Stimulated activated naive CD4-positive, alpha-beta T cell treated with Interleukin-2 at 50 U/mL for 16 hours (primary cell): ENCODE results near the gene ABCA13.
"Not testable (repeated sequence)": the region's sequence is repeated elsewhere in the genome, so short reads cannot be mapped to it uniquely, and the experiment has no call there.

Source experiments
- DNase-seq: peaks from one replicate; lab custom pipeline; 2025; lab: John Stamatoyannopoulos, UW

Gene ABCA13

GRCh38 chr7:48171202-48171601 lies at the start of gene ABCA13:
Gene ABCA13 (plus strand): TSS chr7:48171458. CDS start chr7:48171484, 26 bp downstream.
- DNase-seq, result no peak

DNA sequence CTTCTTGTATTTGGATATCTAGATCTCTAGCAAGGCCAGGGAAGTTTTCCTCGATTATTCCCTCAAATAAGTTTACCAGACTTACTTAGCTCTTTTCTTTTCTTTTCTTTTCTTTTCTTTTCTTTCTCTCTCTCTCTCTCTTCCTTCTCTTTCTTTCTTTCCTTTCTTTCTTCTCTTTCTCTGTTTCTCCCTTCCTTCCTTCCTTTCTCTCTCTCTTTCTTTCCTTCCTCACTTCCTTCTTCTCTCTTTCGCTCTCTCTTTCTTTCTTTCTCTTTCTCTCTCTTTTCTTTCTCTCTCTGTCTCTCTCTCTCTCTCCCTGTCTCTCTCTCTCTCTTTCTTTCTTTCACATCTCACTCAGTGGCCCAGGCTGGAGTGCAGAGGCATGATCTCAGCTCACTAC lies 45.2 kb upstream of the ABCA13 start:
- DNase-seq, result no peak

DNA sequence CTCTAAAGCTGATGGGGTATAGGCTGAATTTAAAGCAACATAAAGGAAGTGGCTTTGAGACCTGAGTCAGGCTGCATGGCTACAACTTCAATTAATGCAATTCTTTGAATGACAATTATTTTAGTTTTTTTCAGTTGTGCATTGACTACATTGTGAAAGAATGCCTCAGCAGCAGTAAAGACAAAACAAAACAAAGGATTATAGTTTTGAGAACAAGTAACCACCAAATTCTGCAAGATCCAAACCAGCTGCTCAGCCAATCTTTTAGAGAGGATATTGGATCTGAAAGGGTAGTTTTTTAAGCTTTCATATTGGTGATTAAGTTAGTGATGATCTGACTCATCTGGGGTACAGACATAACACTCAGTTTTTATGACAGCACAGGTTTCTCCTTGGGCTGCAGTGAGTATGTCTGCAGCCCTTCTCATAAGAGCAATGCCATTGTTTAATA lies 40.6 kb upstream of the ABCA13 start:
- DNase-seq, result no peak

DNA sequence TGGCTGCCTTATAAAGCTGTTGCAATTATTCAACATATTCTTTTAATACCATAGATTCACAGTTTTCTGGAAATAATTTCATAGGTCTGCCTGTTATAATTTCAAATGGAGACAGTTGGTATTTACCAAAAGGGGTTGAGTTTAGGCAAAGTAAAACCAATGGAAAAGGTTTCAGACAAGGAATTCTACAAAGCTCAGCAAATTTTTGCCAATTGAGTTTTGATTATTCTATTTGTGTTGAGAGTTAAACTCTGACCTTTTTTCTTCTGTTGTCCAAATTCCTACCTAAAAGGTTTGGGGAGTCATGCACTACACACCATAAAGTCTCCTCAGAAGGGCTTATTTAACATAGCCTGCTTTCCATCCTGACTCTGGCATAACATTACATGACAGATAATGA lies 38.5 kb upstream of the ABCA13 start:
- DNase-seq, result no peak

GRCh38 chr7:48139459-48139858 lies 31.8 kb upstream of the ABCA13 start:
- DNase-seq, result no peak

GRCh38 chr7:48140001-48140681 lies 31.1 kb upstream of the ABCA13 start:
- DNase-seq, result no peak

GRCh38 chr7:48141521-48141920 lies 29.7 kb upstream of the ABCA13 start:
- DNase-seq, result no peak

GRCh38 chr7:48144291-48144768 lies 26.9 kb upstream of the ABCA13 start:
- DNase-seq, result no peak

DNA sequence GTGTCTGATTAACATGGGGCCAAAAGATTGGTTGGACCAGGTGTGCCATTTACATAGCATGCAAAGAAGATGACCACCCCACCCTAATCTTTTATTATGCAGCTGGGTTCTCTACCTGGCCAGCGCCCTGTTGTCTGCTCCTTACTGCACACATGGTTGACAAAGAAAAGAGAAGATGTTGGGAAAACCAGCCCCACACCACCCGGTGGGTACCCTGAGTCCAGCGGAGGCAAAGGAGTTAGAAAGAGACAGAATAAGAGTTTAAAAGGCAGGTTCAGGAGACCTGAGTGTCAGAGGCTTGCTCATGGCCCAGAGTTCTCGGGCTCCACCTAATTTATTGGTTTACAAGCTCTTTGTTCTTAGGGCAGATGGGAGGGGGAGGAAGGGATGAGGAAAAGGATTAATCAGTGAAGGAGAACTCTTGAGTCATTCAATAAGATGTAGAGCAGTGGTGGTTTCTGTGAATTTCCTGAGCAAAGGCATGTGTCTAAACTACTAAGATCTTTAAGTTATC lies 24.1 kb upstream of the ABCA13 start:
- DNase-seq, result no peak

DNA sequence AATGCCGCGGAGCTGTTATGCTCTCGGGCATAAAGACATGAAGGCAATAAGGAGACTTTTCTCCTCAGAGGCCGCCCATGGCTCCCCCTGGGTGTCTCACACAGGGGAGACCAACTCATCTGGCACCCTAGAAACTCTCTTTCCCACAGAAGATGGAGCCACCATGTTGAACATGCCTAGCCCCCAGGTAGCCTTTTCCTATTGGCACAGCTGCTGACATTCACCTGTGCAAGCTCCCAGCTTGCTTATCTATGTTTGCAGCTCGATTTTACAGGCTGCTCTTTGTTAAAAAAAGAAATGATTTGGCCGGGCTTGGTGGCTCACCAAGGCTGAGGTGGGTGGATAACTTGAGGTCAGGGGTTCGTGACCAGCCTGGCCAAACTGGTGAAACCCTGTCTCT lies 23.6 kb upstream of the ABCA13 start:
- DNase-seq, result not testable (repeated sequence)

DNA sequence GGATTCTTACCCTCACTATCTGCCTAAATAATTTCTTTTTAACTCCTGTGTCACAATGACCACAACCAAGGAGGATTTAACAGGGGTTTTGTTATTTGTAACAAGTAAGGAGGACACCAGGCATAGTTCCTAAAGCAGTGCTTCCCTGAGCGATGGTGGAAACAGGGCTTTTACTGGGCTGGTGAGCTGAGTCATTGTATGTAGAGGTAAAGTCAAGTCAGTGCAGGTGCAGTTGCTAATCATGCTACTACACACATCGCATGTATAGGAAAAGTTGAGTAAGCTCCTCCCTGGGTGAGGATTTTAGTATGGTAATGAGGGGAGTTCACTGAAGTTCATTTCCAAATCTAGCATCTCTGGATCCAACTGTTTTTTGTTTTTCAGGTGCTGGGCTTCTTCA lies 22.9 kb upstream of the ABCA13 start:
- DNase-seq, result no peak

GRCh38 chr7:48149058-48149457 lies 22.2 kb upstream of the ABCA13 start:
- DNase-seq, result no peak

DNA sequence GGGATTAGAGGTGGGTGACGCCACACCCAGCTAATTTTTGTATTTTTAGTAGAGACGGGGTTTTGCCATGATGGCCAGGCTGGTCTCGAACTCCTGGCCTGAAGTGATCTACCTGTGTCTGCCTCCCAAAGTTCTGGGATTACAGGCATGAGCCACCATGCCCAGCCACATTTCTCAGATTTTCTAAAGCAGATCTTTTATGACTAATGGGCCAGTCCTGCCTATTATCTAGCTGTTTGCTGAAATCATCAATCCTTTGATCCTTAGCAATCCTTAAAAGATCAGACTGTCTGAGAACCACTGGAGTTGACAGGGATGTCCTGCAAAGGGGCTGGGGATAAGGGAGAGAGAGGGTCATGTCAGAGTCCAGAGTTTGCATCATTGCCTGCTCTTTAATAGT lies 21.2 kb upstream of the ABCA13 start:
- no peak for DNase-seq

- peak; percentile 2 for DNase-seq
These were observed 16.4 kb upstream of the ABCA13 start for GRCh38 chr7:48154792-48155413.

DNA sequence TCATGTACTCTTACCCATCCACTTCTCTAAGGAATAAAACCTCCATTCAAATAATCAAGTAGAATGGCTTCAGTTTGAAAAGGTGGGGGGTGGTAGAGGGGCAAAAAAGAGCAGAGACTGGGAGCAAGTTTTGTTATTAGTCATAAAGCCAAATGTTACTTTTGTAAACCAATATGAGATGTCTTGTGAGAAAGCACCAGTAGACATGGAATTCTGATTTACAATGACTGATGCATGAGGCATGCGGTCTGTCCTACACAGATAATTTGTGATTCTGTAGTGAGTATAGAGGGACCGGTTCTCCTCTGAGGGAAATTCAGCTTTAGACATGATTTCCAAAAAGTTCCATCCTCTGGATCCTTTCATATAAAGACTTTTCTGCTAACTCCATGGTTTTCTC lies 12.9 kb upstream of the ABCA13 start:
- no peak for DNase-seq

GRCh38 chr7:48161407-48162125 lies 9.7 kb upstream of the ABCA13 start:
- no peak for DNase-seq

GRCh38 chr7:48165157-48165556 lies 6.1 kb upstream of the ABCA13 start:
- DNase-seq, result no peak

- DNase-seq, result no peak
These were observed 3.1 kb upstream of the ABCA13 start for GRCh38 chr7:48168159-48168558.

- DNase-seq, result no peak
These were observed 752 bp upstream of the ABCA13 start for GRCh38 chr7:48170506-48170905.

- DNase-seq, result no peak
These were observed 2.1 kb downstream of the ABCA13 start for GRCh38 chr7:48173313-48173712.

- no peak for DNase-seq
These were observed 2.6 kb downstream of the ABCA13 start for GRCh38 chr7:48173756-48174382.

DNA sequence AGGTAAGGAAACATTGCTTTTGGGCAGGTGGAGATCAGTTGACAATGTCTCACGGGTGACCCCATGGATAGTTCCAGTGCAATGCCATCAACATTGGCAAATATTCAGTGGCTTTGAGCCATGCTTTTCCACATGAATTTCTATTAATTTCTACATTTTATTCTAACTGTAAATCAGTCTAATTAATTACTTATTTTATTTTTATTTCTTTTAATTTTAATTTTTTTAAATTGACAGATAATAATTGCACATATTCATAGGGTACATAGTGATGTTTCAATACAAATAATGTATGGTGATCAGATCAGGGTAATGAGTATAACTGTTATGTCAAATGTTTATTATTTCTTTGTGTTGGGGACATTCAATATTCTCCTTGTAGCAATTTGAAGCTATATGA lies 3.8 kb downstream of the ABCA13 start:
- DNase-seq, result no peak
